Muscle layer of colon (tissue), 2 donors: ENCODE data around the gene MGME1.
A peak's percentile ranks its signal among the peaks of the same experiment; 100 is the strongest.

Experiments
- H3K27ac ChIP-seq: one replicate; pipeline ENCODE4 v1.7.0; 2013; ENCODE audit warnings: low read depth, mild to moderate bottlenecking, low read length, moderate library complexity
- H3K27me3 ChIP-seq, 2 donors: one replicate each; pipeline ENCODE4 v1.7.0; 2013; ENCODE audit warnings: low read length in 2 of 2, mild to moderate bottlenecking in 2 of 2; ENCODE audit not compliant: insufficient read depth in 2 of 2, control insufficient read depth in 1 of 2
- H3K36me3 ChIP-seq: one replicate; pipeline ENCODE4 v1.7.0; 2013; ENCODE audit warnings: mild to moderate bottlenecking, low read length; ENCODE audit not compliant: insufficient read depth
- H3K4me1 ChIP-seq: one replicate; pipeline ENCODE4 v1.7.0; 2013; ENCODE audit warnings: mild to moderate bottlenecking, low read length; ENCODE audit not compliant: insufficient read depth
- H3K4me3 ChIP-seq, 2 donors: one replicate each; pipeline ENCODE4 v1.7.0; 2013; ENCODE audit warnings: low read length in 2 of 2, low read depth in 1 of 2, mild to moderate bottlenecking in 1 of 2, moderate library complexity in 1 of 2
- H3K9ac ChIP-seq: one replicate; pipeline ENCODE4 v1.7.0; 2013; ENCODE audit warnings: low read length
- H3K9me3 ChIP-seq: one replicate; pipeline ENCODE4 v1.7.0; 2013; ENCODE audit warnings: mild to moderate bottlenecking, low read length
- donor health status: abdominal sarcoma.
- donor health status: Adenocarcinoma of cecum.

Gene MGME1

DNA sequence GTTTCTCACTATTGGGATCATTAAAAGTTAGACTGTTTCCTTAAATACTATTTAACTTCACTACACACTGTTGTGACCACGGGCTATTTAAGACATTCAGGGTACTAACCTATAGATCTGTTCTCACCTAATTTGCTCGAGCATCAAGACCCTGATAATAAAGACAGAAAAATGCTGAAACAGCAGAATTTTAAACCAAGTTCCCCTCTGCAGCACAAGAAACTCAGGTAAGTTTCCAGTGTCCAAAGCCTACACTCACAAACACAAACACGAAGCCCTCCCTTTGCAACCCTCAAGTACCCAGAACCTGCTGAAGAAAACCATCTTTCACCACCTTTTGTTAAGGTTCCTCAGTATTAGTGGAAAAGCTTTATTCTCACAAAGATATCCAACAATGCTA is 4.2 kb upstream of the MGME1 start:
- no peaks in the 10 kb centered on the region for H3K9me3 ChIP-seq
- no peaks in the 10 kb centered on the region for H3K27me3 ChIP-seq
- H3K9ac ChIP-seq = no peak overlapping the region
- no peaks in the 10 kb centered on the region for H3K36me3 ChIP-seq
- H3K4me1 ChIP-seq = peaks cover 60% of the 10 kb centered on the region
- H3K27ac ChIP-seq = no peak overlapping the region
- H3K4me3 ChIP-seq = no peak overlapping the region

DNA sequence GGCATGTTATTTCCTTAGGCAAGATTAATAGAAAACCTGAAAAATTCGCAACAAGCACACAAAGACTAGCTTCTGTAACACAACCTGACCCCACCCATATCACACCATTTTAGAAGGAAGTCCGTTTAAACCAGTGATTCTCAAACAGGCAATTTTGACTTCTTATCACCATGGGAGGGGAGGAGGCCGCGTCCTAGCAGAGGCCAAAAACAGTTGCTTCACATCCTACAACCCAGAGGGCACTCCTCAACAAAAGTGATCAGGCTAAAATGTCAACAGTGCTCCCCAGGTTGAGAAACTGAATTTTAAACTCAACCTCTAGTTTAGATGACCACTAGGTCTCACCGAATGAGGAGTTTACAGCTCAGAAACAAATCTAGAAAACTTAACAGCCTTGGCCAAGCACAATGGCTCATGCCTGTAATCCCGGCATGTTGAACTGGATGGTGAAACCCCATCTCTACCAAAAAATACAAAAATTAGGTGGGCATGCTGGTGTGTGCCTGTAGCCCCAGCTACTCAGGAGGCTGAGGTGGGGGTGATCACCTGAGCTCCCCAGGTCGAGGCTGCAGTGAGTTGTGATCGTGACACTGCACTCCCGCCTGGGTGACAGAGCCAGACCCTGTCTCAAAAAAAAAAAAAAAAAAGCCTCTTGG is 3.6 kb upstream of the MGME1 start:
- Histone ChIP-seq H3K4me3 (peak overlapping the region in 1 of 2 donors; percentile 84), H3K27ac (peak overlapping the region; percentile 35), H3K9ac (no peak overlapping the region), H3K36me3 (no peaks in the 10 kb centered on the region), H3K9me3 (no peaks in the 10 kb centered on the region), H3K27me3 (no peaks in the 10 kb centered on the region), H3K4me1 (peaks cover 60% of the 10 kb centered on the region)

DNA sequence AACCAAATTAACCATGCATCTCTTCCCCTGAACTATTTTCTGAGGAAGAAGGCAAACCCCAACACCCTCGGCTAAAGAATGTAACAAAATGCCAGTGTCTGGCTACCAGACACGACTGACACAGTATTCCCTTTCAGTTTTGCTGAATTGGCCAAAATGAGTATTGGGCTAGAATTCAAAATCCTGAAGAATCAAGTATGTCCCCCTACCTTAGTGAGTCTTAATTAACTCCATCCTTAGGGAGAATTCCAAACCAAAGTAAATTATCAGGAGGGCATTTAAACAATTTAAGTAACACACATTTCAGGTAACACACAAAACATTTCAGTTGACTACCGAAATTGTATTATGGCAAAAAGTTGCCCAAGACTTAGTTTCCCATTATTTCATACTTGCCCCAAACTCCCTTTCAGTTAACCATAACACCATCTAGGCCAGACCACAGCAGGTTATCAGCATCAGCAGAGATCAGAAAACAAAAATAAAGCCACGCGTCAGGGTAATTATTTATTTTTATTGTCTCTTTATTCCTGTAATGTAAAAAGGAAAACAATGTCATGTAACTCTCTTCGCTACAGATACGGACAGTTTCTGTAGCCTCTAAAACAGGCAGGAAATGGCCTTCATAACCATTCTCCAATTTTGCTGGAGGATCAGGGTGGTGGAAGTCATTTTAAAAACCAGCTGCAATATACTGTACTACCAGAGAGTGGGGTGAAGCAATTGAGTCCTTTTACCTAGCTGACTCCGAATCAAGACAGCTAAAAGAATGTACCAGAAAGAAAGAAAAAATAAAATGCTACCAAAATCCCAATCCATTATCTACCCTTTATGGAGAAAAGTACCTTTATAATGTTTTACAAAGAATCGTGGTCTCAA is 2.1 kb upstream of the MGME1 start:
- H3K4me3 ChIP-seq = peak overlapping the region; percentile 84 to 89

DNA sequence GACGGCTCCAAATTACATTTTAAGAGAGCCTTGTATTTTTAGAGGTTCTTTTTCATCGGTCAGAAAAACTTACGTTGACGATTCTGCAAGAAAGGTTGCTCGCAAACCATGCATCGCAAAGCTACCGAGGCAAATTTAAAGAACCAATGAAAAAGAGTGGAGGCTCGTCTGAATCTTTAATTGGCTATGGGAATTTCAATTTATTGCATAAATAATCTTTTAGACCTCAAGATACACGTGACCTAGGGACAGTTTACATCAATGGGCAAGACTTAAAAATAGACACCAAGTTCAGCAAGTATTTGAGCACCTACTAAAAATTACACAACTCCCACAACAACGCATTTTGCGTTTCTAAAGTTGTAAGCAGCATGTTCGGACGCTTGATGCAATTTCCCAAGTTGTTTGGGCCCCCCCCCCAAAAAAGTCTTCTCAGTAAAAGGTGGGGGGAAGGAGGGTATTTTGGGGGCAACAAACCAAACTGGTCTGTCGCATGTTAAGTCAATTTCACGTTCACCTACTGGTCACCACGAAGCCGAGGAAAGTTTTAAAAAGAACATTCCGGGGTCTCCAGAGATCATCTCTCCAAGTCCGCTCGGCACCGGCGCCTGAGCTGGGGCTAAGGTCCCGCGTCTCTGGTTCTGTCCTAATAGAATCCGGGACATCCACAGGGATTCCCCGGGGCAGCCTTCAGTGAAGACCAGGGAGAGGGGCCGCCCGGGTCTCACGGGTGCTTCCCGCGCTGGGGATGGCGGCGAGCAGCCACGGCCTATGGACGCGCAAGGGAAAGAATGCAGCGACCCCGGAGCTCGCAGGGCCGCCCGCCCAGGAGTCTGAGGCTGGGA is 1.1 kb upstream of the MGME1 start:
- H3K4me1 ChIP-seq = peaks cover 65% of the 10 kb centered on the region
- H3K36me3 ChIP-seq = no peaks in the 10 kb centered on the region
- peak overlapping the region; percentile 69 for H3K9ac ChIP-seq
- H3K9me3 ChIP-seq = no peaks in the 10 kb centered on the region
- H3K4me3 ChIP-seq = peak overlapping the region; percentile 84 to 89
- peak overlapping the region; percentile 94 for H3K27ac ChIP-seq
- H3K27me3 ChIP-seq = no peaks in the 10 kb centered on the region

More for the DNA sequence above, 2.1 kb upstream of the MGME1 start:
- Histone ChIP-seq H3K27ac (peak overlapping the region; percentile 94), H3K9me3 (no peaks in the 10 kb centered on the region), H3K27me3 (no peaks in the 10 kb centered on the region), H3K4me1 (peaks cover 64% of the 10 kb centered on the region), H3K9ac (no peak overlapping the region), H3K36me3 (no peaks in the 10 kb centered on the region)

DNA sequence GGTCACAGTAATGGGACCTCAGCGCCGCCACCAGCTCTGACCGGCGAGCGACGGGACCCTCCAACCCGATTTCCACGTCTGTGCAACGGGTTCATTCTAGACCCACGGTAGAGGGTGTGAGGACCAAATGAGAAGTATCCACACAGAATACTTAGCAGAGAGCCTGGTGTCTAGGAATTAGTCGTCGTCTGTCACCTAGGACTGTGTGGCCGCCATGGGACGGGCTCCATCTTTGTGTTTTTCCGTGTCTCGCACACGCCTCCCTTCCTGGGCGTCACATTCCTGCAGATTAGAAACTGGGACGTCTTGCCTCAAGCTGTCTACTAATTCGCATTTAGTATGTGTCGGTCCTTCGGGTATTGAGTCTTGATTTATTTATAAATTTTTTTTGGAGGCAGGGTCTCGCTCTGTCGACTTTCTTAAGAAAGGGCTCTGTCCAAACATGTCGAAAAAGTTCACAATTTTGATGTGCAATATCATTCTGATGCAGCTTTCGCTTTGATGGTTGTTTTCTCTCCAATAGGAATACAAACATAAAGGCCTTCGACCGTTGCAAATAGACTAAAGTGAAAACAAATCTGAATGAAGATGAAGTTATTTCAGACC is 563 bp downstream of the MGME1 start:
- H3K9me3 ChIP-seq = no peaks in the 10 kb centered on the region
- peaks cover 61% of the 10 kb centered on the region for H3K4me1 ChIP-seq
- peak overlapping the region; percentile 94 for H3K27ac ChIP-seq
- peak overlapping the region; percentile 53 to 84 for H3K4me3 ChIP-seq
- no peaks in the 10 kb centered on the region for H3K27me3 ChIP-seq
- H3K9ac ChIP-seq = peak overlapping the region; percentile 80
- H3K36me3 ChIP-seq = no peaks in the 10 kb centered on the region

DNA sequence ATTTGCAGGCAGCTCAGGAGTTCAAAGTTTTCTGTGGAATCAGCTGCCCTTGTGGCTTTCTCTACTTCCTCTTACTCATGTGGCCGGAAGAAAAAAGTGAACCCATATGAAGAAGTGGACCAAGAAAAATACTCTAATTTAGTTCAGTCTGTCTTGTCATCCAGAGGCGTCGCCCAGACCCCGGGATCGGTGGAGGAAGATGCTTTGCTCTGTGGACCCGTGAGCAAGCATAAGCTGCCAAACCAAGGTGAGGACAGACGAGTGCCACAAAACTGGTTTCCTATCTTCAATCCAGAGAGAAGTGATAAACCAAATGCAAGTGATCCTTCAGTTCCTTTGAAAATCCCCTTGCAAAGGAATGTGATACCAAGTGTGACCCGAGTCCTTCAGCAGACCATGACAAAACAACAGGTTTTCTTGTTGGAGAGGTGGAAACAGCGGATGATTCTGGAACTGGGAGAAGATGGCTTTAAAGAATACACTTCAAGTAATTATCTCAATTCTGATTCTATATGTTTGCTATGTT is 1.1 kb downstream of the MGME1 start:
- no peaks in the 10 kb centered on the region for H3K36me3 ChIP-seq
- H3K4me3 ChIP-seq = peak overlapping the region; percentile 53 to 84
- peak overlapping the region; percentile 94 for H3K27ac ChIP-seq
- no peaks in the 10 kb centered on the region for H3K27me3 ChIP-seq
- no peaks in the 10 kb centered on the region for H3K9me3 ChIP-seq
- H3K4me1 ChIP-seq = peaks cover 57% of the 10 kb centered on the region
- H3K9ac ChIP-seq = peak overlapping the region; percentile 80

DNA sequence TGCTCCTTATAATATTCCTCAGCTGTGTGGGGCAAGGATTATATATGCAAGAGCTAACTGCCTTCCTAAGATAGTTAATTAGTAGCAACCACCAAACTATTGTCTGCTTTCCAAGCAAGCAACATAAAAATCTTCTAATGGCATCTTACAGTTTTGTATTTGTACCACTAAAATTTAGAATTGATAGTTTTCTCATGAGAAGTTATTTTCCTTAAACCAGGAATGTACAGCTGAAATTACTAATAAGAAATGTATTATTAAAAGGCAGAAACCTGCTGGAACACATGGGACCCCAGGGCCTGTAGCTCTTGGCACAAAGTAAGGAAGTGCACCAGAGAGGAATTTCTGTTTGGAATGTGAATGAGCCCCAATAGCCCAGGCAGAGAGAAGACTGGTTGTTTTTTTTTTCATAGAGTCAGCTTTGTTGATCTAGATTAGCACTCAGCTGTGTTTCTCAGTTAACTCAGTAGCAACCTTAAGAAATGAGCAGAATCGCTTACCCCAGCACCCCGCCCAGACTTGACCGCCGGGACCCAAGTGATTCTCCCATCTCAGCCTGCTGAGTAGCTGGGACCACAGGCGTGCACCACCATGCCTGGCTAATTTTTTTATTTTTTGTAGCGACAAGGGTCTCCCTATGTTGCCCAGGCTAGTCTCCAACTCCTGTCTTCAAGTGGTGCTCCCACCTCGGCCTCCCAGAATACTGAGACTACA is 2.6 kb downstream of the MGME1 start:
- H3K4me3 ChIP-seq = peak overlapping the region in 1 of 2 donors; percentile 84
- no peaks in the 10 kb centered on the region for H3K27me3 ChIP-seq
- H3K9ac ChIP-seq = no peak overlapping the region
- peaks cover 5% of the 10 kb centered on the region for H3K36me3 ChIP-seq
- peaks cover 42% of the 10 kb centered on the region for H3K4me1 ChIP-seq
- H3K9me3 ChIP-seq = no peaks in the 10 kb centered on the region
- no peak overlapping the region for H3K27ac ChIP-seq

DNA sequence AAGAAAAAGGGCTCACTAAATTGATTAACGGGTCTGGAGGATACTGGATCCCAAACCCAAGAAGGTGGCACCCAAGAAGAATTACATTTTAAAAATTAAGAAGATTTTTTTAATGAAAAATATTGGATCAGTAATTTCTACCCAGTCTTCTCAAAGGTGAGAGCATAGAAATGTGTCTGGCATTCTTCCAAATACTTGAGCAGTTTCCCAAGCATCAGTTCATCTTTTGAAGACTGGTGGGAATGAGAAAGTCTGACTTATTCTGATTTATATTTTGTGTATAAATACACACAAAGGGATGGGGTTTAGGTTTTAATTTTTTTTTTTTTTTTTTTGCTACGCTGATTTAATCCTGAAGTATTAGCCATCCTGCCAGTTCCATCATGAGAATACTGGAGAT is 3.3 kb downstream of the MGME1 start:
- peaks cover 5% of the 10 kb centered on the region for H3K36me3 ChIP-seq
- no peak overlapping the region for H3K9ac ChIP-seq
- no peak overlapping the region for H3K4me3 ChIP-seq
- H3K27ac ChIP-seq = no peak overlapping the region
- peaks cover 35% of the 10 kb centered on the region for H3K4me1 ChIP-seq
- H3K27me3 ChIP-seq = no peaks in the 10 kb centered on the region
- no peaks in the 10 kb centered on the region for H3K9me3 ChIP-seq

DNA sequence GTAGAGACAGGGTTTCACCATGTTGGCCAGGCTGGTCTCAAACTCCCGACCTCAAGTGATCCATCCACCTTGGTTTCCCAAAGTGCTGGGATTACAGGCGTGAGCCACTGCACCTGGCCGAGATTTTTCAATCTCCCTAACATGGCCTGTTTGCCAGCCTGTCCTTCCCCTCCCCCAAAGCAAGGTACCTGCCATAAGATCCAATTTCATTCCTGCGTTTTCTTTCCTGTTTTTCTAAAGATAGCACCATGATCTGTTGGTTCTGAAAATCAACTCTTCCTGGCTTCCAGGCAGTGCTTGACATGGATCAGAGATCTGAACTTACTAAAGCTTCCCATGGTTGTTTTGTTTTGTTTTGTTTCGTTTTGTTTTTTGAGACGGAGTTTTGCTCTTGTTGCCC is 7.5 kb downstream of the MGME1 start:
- H3K27me3 ChIP-seq = no peaks in the 10 kb centered on the region
- H3K27ac ChIP-seq = no peak overlapping the region
- H3K9ac ChIP-seq = no peak overlapping the region
- no peak overlapping the region for H3K4me3 ChIP-seq
- no peaks in the 10 kb centered on the region for H3K9me3 ChIP-seq
- H3K36me3 ChIP-seq = peaks cover 5% of the 10 kb centered on the region
- peaks cover 19% of the 10 kb centered on the region for H3K4me1 ChIP-seq

DNA sequence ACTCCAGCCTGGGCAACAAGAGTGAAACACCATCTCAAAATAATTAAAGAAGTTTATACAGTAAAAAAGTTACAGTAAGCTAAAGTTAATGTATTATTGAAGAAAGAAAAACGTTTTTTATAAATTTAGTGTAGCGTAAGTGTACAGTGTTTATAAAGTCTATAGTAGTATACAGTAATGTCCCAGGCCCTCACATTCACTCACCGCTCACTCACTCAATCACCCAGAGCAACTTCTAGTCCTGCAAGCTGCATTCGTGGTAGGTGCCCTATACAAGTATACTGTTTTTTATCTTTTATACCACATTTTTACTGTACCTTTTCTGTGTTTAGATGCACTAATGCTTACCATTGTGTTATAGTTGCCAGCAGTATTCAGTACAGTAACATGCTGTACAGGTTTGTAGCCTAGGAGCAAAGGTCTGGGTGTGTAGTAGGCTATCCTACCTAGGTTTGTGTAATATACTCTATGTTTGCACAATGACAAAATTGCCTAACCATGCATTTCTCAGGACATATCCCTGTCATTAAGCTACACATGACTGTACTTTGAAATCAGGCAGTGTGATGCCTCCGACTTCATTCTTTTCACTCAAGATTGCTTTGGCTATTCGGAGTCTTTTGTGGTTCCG is 16.7 kb downstream of the MGME1 start:
- Histone ChIP-seq H3K27me3 (no peaks in the 10 kb centered on the region), H3K9me3 (no peaks in the 10 kb centered on the region), H3K4me1 (no peaks in the 10 kb centered on the region), H3K36me3 (peaks cover 6% of the 10 kb centered on the region), H3K4me3 (no peak overlapping the region), H3K9ac (no peak overlapping the region), H3K27ac (no peak overlapping the region)
